Neural progenitor cell (in vitro differentiated cells): Measurements from ENCODE around the gene EPHB1. TPM values are rescaled to one million over a fixed set of nuclear protein-coding genes. Genes with fewer than 3 reads are reported as not detected.

ENCODE experiments used
- DNase-seq: peaks from one replicate; pipeline ENCODE4 v3.0.0-alpha.2; 2016; ENCODE audit warnings: low spot score
- H2AFZ ChIP-seq: fragments of 200-600 bp; sonication (generic); replicated peaks from 2 replicates; pipeline ENCODE4 v1.6.1; 2016; ENCODE audit warnings: antibody characterized with exemption
- H3F3A ChIP-seq: fragments of 200-600 bp; sonication (generic); 2 replicates; pipeline ENCODE4 v1.6.1; 2016; ENCODE audit warnings: antibody characterized with exemption, low read depth
- H3K27ac ChIP-seq: fragments of 200-600 bp; sonication (generic); 2 replicates; pipeline ENCODE4 v1.5.1; 2016; ENCODE audit warnings: mild to moderate bottlenecking
- H3K27me3 ChIP-seq: fragments of 200-600 bp; sonication (generic); 2 replicates; pipeline ENCODE4 v1.6.1; 2016; ENCODE audit warnings: mild to moderate bottlenecking, moderate library complexity
- H3K36me3 ChIP-seq: fragments of 200-600 bp; sonication (generic); 2 replicates; pipeline ENCODE4 v1.5.1; 2016
- H3K4me1 ChIP-seq: fragments of 200-600 bp; sonication (generic); 2 replicates; pipeline ENCODE4 v1.6.1; 2016; ENCODE audit warnings: mixed run types
- H3K4me2 ChIP-seq: fragments of 200-600 bp; sonication (generic); 2 replicates; pipeline ENCODE4 v1.6.1; 2016
- H3K4me3 ChIP-seq: fragments of 200-600 bp; sonication (generic); 2 replicates; pipeline ENCODE4 v1.5.1; 2016
- H3K79me2 ChIP-seq: fragments of 200-600 bp; sonication (generic); 2 replicates; pipeline ENCODE4 v1.6.1; 2016; ENCODE audit warnings: low read depth
- H3K9ac ChIP-seq: fragments of 200-600 bp; sonication (generic); 2 replicates; pipeline ENCODE4 v1.6.1; 2016
- H3K9me3 ChIP-seq: fragments of 200-600 bp; sonication (generic); 2 replicates; pipeline ENCODE4 v1.5.1; 2016; ENCODE audit warnings: low read depth
- H4K20me1 ChIP-seq: fragments of 200-600 bp; sonication (generic); 2 replicates; pipeline ENCODE4 v1.6.1; 2016; ENCODE audit warnings: low read depth
- H3K27ac Mint-ChIP-seq: 3 replicates; pipeline ENCODE4 v1.8.0; 2021; ENCODE audit warnings: mixed read lengths
- H3K27me3 Mint-ChIP-seq: 2 replicates; pipeline ENCODE4 v1.8.0; 2022; ENCODE audit warnings: low read depth, mild to moderate bottlenecking, inconsistent platforms, moderate library complexity, mixed read lengths; ENCODE audit not compliant: insufficient read depth
- H3K36me3 Mint-ChIP-seq: 3 replicates; pipeline ENCODE4 v1.8.0; 2021; ENCODE audit warnings: mixed read lengths
- H3K4me1 Mint-ChIP-seq: 3 replicates; pipeline ENCODE4 v1.8.0; 2021; ENCODE audit warnings: mixed read lengths
- H3K4me3 Mint-ChIP-seq: 3 replicates; pipeline ENCODE4 v1.8.0; 2021; ENCODE audit warnings: mild to moderate bottlenecking, moderate library complexity, mixed read lengths
- H3K9me3 Mint-ChIP-seq: 3 replicates; pipeline ENCODE4 v1.8.0; 2020; ENCODE audit warnings: mixed read lengths
- EZH2 ChIP-seq: fragments of 200-600 bp; sonication (generic); IDR thresholded peaks from 2 replicates; pipeline ENCODE4 v1.6.1; 2017; ENCODE audit warnings: antibody characterized with exemption, mild to moderate bottlenecking, moderate library complexity
- EZH2phosphoT487 ChIP-seq: fragments of 200-600 bp; sonication (generic); IDR thresholded peaks from 2 replicates; pipeline ENCODE4 v1.6.1; 2017; ENCODE audit warnings: antibody characterized with exemption
- total RNA-seq: library from RNA; depleted of rRNA; stranded (reverse); fragments of >200 nt; gene quantifications from 2 replicates; pipeline ENCODE4 v1.2.3, GENCODE V29; 2015; ENCODE audit warnings: low replicate concordance
- TF ChIP-seq, protein P1 (sequence below): fragments of 200-600 bp; sonication (generic); IDR thresholded peaks from 2 replicates; pipeline ENCODE4 v1.5.1; 2017; ENCODE audit warnings: antibody characterized with exemption, mild to moderate bottlenecking

EPHB1 gene
- total RNA-seq, 1 donor from 2014 or later = 9.1 TPM

DNA sequence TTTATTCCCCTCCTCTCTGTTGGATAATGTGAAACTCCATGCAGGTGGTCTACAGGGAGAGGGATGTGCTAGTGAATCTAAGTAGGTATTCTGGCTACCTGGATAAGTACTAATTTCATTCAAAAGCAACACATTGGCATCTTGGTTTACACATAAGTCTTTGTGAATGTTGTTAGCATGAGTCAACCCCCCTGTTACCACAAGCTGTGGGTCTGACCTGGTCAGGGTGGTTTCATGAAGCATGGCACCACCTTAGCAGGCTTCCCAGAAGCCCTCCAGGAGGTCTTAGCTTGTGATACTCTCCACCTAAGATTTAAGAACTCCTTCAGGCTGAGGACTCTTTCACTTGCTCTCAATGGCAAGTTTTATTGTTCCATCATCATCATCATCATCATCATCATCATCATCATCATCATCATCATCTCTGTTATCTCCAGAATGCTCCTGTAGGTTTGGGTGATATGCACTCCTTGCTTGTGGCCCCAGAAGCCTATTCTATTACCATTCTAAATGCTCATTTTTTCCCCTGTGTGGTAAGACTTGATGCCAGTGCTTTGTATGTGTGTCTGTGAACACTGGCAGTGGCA is 62.8 kb downstream of the EPHB1 start:
- H3K9ac ChIP-seq = no peak overlapping the region
- no peak overlapping the region for H3K27ac ChIP-seq
- H3K4me1 ChIP-seq = no peaks in the 10 kb centered on the region
- no peak for DNase-seq
- peaks cover 3% of the 10 kb centered on the region for H4K20me1 ChIP-seq
- no peak overlapping the region for H2AFZ ChIP-seq
- no peaks in the 10 kb centered on the region for H3F3A ChIP-seq
- Mint-ChIP-seq H3K36me3 (no peaks in the 10 kb centered on the region), H3K27ac (no peak overlapping the region), H3K4me1 (peaks cover 15% of the 10 kb centered on the region), H3K27me3 (peaks cover 3% of the 10 kb centered on the region), H3K9me3 (no peaks in the 10 kb centered on the region), H3K4me3 (no peak overlapping the region)
- no peaks in the 10 kb centered on the region for H3K36me3 ChIP-seq
- no peak overlapping the region for H3K4me3 ChIP-seq
- TF ChIP-seq EZH2 (no peak), EZH2phosphoT487 (no peak)
- TF ChIP-seq, protein P1, sequence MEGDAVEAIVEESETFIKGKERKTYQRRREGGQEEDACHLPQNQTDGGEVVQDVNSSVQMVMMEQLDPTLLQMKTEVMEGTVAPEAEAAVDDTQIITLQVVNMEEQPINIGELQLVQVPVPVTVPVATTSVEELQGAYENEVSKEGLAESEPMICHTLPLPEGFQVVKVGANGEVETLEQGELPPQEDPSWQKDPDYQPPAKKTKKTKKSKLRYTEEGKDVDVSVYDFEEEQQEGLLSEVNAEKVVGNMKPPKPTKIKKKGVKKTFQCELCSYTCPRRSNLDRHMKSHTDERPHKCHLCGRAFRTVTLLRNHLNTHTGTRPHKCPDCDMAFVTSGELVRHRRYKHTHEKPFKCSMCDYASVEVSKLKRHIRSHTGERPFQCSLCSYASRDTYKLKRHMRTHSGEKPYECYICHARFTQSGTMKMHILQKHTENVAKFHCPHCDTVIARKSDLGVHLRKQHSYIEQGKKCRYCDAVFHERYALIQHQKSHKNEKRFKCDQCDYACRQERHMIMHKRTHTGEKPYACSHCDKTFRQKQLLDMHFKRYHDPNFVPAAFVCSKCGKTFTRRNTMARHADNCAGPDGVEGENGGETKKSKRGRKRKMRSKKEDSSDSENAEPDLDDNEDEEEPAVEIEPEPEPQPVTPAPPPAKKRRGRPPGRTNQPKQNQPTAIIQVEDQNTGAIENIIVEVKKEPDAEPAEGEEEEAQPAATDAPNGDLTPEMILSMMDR = no peak
- H3K27me3 ChIP-seq = no peaks in the 10 kb centered on the region
- H3K9me3 ChIP-seq = no peaks in the 10 kb centered on the region
- no peak overlapping the region for H3K4me2 ChIP-seq
- no peaks in the 10 kb centered on the region for H3K79me2 ChIP-seq

DNA sequence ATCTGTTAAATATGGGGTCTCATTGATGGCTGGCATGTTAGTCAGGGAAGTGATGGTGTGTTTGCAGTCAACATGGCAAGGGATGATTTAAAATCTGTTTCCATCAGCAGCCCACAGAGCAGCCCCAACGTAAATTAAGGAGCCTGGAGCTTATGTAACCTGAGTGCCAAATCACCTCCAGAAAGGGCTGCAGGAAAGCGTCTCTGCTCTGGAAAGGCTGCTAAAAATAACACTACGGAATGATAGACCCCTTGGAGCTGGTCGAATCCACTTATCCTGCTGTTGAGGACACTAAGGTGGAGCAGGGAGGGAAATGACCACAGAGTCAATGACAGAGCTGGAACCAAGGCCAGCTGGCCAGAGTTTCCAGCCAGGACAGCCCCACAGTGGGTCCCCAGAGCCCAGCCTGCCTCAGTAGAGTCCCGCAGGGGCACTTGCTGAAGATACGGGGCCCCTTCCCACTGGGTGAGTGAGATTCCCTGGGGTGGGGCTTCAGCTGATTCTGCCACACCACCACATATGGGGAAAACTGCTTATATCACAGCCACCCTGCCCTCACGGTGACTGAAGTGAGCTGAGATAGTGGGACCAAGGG is 63.5 kb downstream of the EPHB1 start:
- DNase-seq = no peak
- H3K36me3 ChIP-seq = no peaks in the 10 kb centered on the region

DNA sequence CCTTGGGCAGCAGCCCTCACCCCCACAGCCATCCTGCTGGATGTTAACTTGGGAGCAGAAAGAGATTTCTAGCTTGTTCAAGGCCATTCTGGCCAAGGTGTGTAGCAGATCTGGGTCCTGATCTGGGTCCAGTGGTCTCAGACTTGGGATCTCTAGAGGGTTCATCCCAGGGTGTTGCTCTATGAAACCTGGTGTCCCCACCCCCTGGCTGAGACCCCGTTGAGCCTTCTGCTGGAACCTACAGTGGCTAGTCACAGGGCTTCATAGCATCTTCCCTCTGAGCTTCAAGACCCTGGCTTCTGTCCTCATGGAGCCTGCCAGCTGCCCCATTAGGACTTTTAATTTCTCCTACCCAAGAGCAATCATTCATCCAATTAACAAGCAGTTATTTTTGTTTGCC is 64.3 kb downstream of the EPHB1 start:
- no peak overlapping the region for H3K4me2 ChIP-seq
- DNase-seq = no peak
- no peak overlapping the region for H3K27ac ChIP-seq
- H3K4me1 Mint-ChIP-seq = peaks cover 16% of the 10 kb centered on the region
- H3K36me3 ChIP-seq = no peaks in the 10 kb centered on the region
- no peak overlapping the region for H3K4me3 ChIP-seq
- no peaks in the 10 kb centered on the region for H3K27me3 ChIP-seq
- no peak overlapping the region for H3K27ac Mint-ChIP-seq
- H3K9me3 Mint-ChIP-seq = no peaks in the 10 kb centered on the region
- no peaks in the 10 kb centered on the region for H3K79me2 ChIP-seq
- H3K4me3 Mint-ChIP-seq = no peak overlapping the region
- peaks cover 15% of the 10 kb centered on the region for H4K20me1 ChIP-seq
- H2AFZ ChIP-seq = no peak overlapping the region
- no peaks in the 10 kb centered on the region for H3F3A ChIP-seq
- no peak overlapping the region for H3K9ac ChIP-seq
- peaks cover 7% of the 10 kb centered on the region for H3K4me1 ChIP-seq
- no peaks in the 10 kb centered on the region for H3K9me3 ChIP-seq
- TF ChIP-seq, protein P1 = no peak
- TF ChIP-seq EZH2 (no peak), EZH2phosphoT487 (no peak)
- peaks cover 3% of the 10 kb centered on the region for H3K27me3 Mint-ChIP-seq
- no peaks in the 10 kb centered on the region for H3K36me3 Mint-ChIP-seq

More for the DNA sequence above, 63.5 kb downstream of the EPHB1 start:
- no peak overlapping the region for H3K4me3 Mint-ChIP-seq
- Histone ChIP-seq H3K4me1 (no peaks in the 10 kb centered on the region), H3K27me3 (no peaks in the 10 kb centered on the region), H2AFZ (no peak overlapping the region), H3K9me3 (no peaks in the 10 kb centered on the region), H4K20me1 (peaks cover 7% of the 10 kb centered on the region), H3K9ac (no peak overlapping the region), H3K4me2 (no peak overlapping the region), H3K27ac (no peak overlapping the region), H3K4me3 (no peak overlapping the region), H3F3A (no peaks in the 10 kb centered on the region), H3K79me2 (no peaks in the 10 kb centered on the region)
- H3K27me3 Mint-ChIP-seq = peaks cover 3% of the 10 kb centered on the region
- H3K9me3 Mint-ChIP-seq = no peaks in the 10 kb centered on the region
- no peak overlapping the region for H3K27ac Mint-ChIP-seq
- H3K36me3 Mint-ChIP-seq = no peaks in the 10 kb centered on the region
- TF ChIP-seq EZH2phosphoT487 (no peak), EZH2 (no peak)
- TF ChIP-seq, protein P1 = no peak
- peaks cover 16% of the 10 kb centered on the region for H3K4me1 Mint-ChIP-seq
